Stomach (tissue), 9 donors: ENCODE data around the gene SPINK2. TPM values are rescaled to one million over a fixed set of nuclear protein-coding genes. Genes with fewer than 3 reads are reported as not detected.

Source experiments
- DNase-seq, 2 donors: peaks; one replicate each; pipeline versions ENCODE4 v3.0.0 to v3.0.0-alpha.2; 2013 to 2019
- H3K27ac ChIP-seq, 5 donors: fragments of 200-600 bp in 4 of 5; sonication (generic) in 4 of 5; one replicate each; pipeline ENCODE4 v1.5.1; 2013 to 2019; ENCODE audit warnings: mild to moderate bottlenecking in 1 of 5, moderate library complexity in 1 of 5
- H3K27me3 ChIP-seq, 3 donors: fragments of 200-600 bp; sonication (generic); one replicate each; pipeline ENCODE4 v1.5.1; 2017 to 2019; ENCODE audit warnings: mixed run types in 1 of 3
- H3K36me3 ChIP-seq, 4 donors: fragments of 200-600 bp; sonication (generic); 1 replicate in 3 of 4; 2 replicates in 1 of 4; pipeline ENCODE4 v1.5.1; 2016 to 2019
- H3K4me1 ChIP-seq, 4 donors: fragments of 200-600 bp; sonication (generic); one replicate each; pipeline ENCODE4 v1.5.1; 2016 to 2019
- H3K4me3 ChIP-seq, 4 donors: fragments of 200-600 bp; sonication (generic) in 3 of 4; one replicate each; pipeline ENCODE4 v1.5.1; 2016 to 2019; ENCODE audit warnings: mild to moderate bottlenecking in 1 of 4
- H3K9me3 ChIP-seq, 4 donors: fragments of 200-600 bp; sonication (generic); one replicate each; pipeline ENCODE4 v1.5.1; 2016 to 2019
- EP300 ChIP-seq: sonication (generic); formaldehyde crosslinking; IDR thresholded peaks from one replicate; pipeline ENCODE4 v1.6.1; 2017; ENCODE audit warnings: antibody characterized with exemption
- POLR2A ChIP-seq, 4 donors: fragments of 450-650 bp; IDR thresholded peaks; one replicate each; pipeline ENCODE4 v1.6.1; 2016; ENCODE audit warnings: antibody characterized with exemption in 4 of 4, control low read depth in 2 of 4, mild to moderate bottlenecking in 1 of 4, moderate library complexity in 1 of 4
- POLR2AphosphoS5 ChIP-seq, 3 donors: sonication (generic); formaldehyde crosslinking; IDR thresholded peaks; one replicate each; pipeline ENCODE4 v1.6.1; 2016; ENCODE audit warnings: antibody characterized with exemption in 3 of 3
- WGBS, 5 donors: extraction: QIAGEN DNeasy Blood & Tissue Kit in 3 of 5; methylation state at CpG; one replicate each; pipeline versions ENCODE4 v1.1.5 to v1.1.7; 2013 to 2018; 5-methylcytosine and 5-hydroxymethylcytosine counted together
- intact Hi-C: fragments of 100-400 bp; cut with DNase I; formaldehyde crosslinking; loops from one replicate; pipeline ENCODE4 v1.15.1; 2023; ENCODE audit warnings: low total_unique reads
- polyA plus RNA-seq, 3 donors: library from polyadenylated mRNA; stranded (reverse); fragments of 200-250 nt; gene quantifications; one replicate each; pipeline ENCODE4 v1.2.3, GENCODE V29; 2013
- total RNA-seq, 5 donors: library from RNA; depleted of rRNA; stranded (reverse); fragments of >200 nt; gene quantifications; one replicate each; pipeline versions ENCODE4 v1.1.0 to v1.2.3, GENCODE V29; 2014 to 2016
- TF ChIP-seq, protein P1 (sequence below), 7 experiments: fragments of 450-650 bp in 4 of 7; fragments of 200-600 bp in 3 of 7; sonication (generic) in 3 of 7; IDR thresholded peaks; one replicate each; pipeline ENCODE4 v1.5.1; 2016 to 2019; ENCODE audit warnings: antibody characterized with exemption in 7 of 7, control low read depth in 2 of 7, mild to moderate bottlenecking in 1 of 7
- donor health status: healthy with polysubstance abuse.
- donor health status: Bipolar disorder and iron deficiency.
- donor health status: healthy.

The SPINK2 gene
- total and polyA plus RNA-seq, 8 donors, result 0.70 to 2.3 TPM; not detected in 6

DNA sequence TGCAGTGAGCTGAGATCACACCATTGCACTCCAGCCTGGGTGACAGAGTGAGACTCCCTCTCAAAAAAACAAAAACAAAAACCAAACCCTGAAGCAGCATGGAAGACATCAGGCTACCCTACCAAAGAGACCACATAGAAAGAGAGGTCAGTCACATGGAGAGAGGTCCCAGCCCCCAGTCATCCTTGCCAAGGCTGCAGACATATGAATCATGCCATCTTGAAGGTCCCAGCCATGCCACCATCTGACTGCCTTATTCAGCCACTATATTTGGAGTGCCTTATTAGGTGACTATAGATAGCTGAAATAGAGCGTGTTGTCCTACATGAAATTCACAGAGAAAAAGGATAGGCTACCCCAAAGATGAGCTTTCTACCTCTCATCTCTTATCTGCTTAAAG lies 48.2 kb downstream of the SPINK2 start:
- TF ChIP-seq EP300, result no peak
- TF ChIP-seq POLR2AphosphoS5 (IDR thresholded peaks at IDR 0.05), result no peak
- TF ChIP-seq POLR2A (IDR thresholded peaks at IDR 0.05), result no peak
- TF ChIP-seq, protein P1, sequence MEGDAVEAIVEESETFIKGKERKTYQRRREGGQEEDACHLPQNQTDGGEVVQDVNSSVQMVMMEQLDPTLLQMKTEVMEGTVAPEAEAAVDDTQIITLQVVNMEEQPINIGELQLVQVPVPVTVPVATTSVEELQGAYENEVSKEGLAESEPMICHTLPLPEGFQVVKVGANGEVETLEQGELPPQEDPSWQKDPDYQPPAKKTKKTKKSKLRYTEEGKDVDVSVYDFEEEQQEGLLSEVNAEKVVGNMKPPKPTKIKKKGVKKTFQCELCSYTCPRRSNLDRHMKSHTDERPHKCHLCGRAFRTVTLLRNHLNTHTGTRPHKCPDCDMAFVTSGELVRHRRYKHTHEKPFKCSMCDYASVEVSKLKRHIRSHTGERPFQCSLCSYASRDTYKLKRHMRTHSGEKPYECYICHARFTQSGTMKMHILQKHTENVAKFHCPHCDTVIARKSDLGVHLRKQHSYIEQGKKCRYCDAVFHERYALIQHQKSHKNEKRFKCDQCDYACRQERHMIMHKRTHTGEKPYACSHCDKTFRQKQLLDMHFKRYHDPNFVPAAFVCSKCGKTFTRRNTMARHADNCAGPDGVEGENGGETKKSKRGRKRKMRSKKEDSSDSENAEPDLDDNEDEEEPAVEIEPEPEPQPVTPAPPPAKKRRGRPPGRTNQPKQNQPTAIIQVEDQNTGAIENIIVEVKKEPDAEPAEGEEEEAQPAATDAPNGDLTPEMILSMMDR (IDR thresholded peaks at IDR 0.05), result no peak
- Histone ChIP-seq H3K9me3 (no peaks in the 10 kb centered on the region), H3K4me3 (no peak overlapping the region), H3K27ac (no peak overlapping the region), H3K36me3 (no peaks in the 10 kb centered on the region), H3K27me3 (no peaks in the 10 kb centered on the region), H3K4me1 (no peaks in the 10 kb centered on the region)
- no peak for DNase-seq
- intact Hi-C loops, result no loop called here
- WGBS, 5 donors, result 93 to 97% (median 95%) methylated on average over 1 of the region's 1 CpG

DNA sequence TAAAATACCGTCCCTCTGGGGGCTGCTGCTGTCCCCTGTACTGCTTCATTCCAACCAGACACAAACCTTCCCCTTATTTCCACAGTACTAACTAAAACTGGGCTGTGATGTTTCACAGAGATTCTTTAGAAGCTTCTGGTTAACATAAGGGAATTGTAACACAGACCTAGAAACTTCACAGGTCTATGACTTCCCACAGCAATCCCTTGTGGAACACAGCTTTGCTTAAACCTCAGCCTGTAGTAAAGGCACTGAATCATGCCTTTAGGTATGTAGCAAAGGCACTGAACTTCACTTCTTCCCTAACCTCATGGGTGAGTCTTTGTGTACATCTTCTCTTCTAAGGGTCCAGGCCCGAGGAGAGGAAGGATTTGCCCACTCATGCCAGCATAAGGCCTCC lies 49.4 kb downstream of the SPINK2 start:
- no peak for TF ChIP-seq POLR2AphosphoS5 (IDR thresholded peaks at IDR 0.05)
- TF ChIP-seq, protein P1 (IDR thresholded peaks at IDR 0.05), result no peak
- no peak for TF ChIP-seq EP300
- no peak for TF ChIP-seq POLR2A (IDR thresholded peaks at IDR 0.05)
- WGBS, 5 donors, result 57 to 90% (median 78%) methylated on average over 2 of the region's 2 CpGs
- Histone ChIP-seq H3K9me3 (no peaks in the 10 kb centered on the region), H3K36me3 (no peaks in the 10 kb centered on the region), H3K27ac (no peak overlapping the region), H3K27me3 (no peaks in the 10 kb centered on the region), H3K4me1 (no peaks in the 10 kb centered on the region), H3K4me3 (no peak overlapping the region)
- DNase-seq, result no peak
- intact Hi-C loops, result no loop called here

DNA sequence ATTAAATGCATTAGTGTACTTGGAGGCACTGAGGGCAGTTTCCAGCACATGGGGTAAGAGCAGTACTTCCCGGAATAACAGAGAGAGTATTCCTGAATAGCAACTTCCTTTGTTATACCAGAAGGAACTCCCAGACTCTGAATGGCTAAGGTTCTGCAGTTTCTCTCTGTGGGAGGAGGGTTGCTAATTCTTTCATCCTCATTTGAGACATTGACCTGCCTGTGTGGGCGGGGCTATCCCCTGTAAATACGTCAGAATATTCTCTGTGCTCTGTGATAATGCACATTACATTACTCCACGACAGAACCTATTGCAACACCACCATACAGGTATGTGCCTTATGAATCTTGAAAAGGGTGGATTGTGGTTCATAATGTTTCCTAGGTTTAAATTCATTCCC lies 52.7 kb downstream of the SPINK2 start:
- no peaks in the 10 kb centered on the region for H3K4me1 ChIP-seq
- intact Hi-C loops, result no loop called here
- H3K4me3 ChIP-seq, result no peak overlapping the region
- no peaks in the 10 kb centered on the region for H3K9me3 ChIP-seq
- H3K27ac ChIP-seq, result no peak overlapping the region
- no peak for DNase-seq
- 45 to 59% (median 52%) methylated on average over 4 of the region's 4 CpGs for WGBS, 5 donors
- H3K36me3 ChIP-seq, result no peaks in the 10 kb centered on the region
- no peaks in the 10 kb centered on the region for H3K27me3 ChIP-seq
- TF ChIP-seq, protein P1 (IDR thresholded peaks at IDR 0.05), result no peak
- no peak for TF ChIP-seq EP300
- TF ChIP-seq POLR2AphosphoS5 (IDR thresholded peaks at IDR 0.05), result no peak
- TF ChIP-seq POLR2A (IDR thresholded peaks at IDR 0.05), result no peak

DNA sequence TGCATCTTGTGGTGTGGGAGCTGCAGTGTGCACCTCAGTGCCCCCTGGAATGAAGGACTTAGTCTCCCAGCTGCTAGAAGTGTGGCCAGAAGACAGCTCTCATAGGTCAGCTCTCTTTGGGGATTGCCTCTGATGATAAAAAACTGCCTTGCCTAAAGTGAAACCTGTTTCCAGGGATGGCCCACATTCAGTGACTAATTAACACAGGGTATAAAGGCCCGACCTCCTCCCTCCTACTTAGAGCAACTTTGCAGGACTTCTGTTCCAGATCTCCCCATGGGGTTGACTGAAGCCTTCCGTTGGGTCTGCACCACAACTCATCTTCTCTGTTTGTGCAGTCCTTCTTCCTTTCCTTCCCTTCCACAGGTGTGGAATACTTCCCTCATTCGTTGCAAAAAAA lies 53.2 kb downstream of the SPINK2 start:
- no peaks in the 10 kb centered on the region for H3K9me3 ChIP-seq
- H3K36me3 ChIP-seq, result no peaks in the 10 kb centered on the region
- WGBS, 5 donors, result 38 to 56% (median 49%) methylated on average over 3 of the region's 3 CpGs
- TF ChIP-seq EP300, result no peak
- no peak for DNase-seq
- H3K27me3 ChIP-seq, result no peaks in the 10 kb centered on the region
- intact Hi-C loops, result no loop called here
- H3K27ac ChIP-seq, result no peak overlapping the region
- H3K4me1 ChIP-seq, result no peaks in the 10 kb centered on the region
- H3K4me3 ChIP-seq, result no peak overlapping the region

DNA sequence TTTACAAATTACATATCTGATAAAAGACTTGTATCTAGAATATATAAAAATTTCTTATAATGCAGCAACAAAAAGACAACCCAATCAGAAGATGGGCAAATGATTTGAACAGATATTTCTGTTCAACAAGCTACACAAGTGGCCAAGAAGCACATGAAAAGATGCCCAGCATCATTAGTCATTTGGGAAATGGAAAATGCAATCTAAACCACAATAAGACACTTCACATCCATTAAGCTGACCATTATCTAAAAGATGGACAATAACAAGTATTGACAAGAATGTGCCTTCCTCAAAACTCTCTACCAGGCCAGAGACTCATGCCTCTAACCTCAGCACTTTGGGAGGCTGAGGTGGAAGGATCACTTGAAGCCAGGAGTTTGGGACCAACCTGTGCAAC lies 53.9 kb downstream of the SPINK2 start:
- H3K27ac ChIP-seq, result no peak overlapping the region
- TF ChIP-seq POLR2A (IDR thresholded peaks at IDR 0.05) (no peak), EP300 (no peak), POLR2AphosphoS5 (IDR thresholded peaks at IDR 0.05) (no peak)
- TF ChIP-seq, protein P1 (IDR thresholded peaks at IDR 0.05), result no peak
- H3K4me1 ChIP-seq, result no peaks in the 10 kb centered on the region
- DNase-seq, result no peak
- intact Hi-C loops, result no loop called here
- H3K9me3 ChIP-seq, result no peaks in the 10 kb centered on the region
- H3K27me3 ChIP-seq, result no peaks in the 10 kb centered on the region
- H3K4me3 ChIP-seq, result no peak overlapping the region
- H3K36me3 ChIP-seq, result no peaks in the 10 kb centered on the region
